HEK293T (cell line): ENCODE data around the gene EFNB2.

Source experiments
- ARNT ChIP-seq: fragments of 450-650 bp; IDR thresholded peaks from 2 replicates; pipeline ENCODE4 v1.6.1; 2017; ENCODE audit warnings: mild to moderate bottlenecking
- FOXM1 ChIP-seq: fragments of 450-650 bp; IDR thresholded peaks from 2 replicates; pipeline ENCODE4 v1.6.1; 2017; ENCODE audit warnings: mild to moderate bottlenecking, borderline replicate concordance
- PKNOX1 ChIP-seq: fragments of 450-650 bp; IDR thresholded peaks from 2 replicates; pipeline ENCODE4 v1.6.1; 2016

DNA sequence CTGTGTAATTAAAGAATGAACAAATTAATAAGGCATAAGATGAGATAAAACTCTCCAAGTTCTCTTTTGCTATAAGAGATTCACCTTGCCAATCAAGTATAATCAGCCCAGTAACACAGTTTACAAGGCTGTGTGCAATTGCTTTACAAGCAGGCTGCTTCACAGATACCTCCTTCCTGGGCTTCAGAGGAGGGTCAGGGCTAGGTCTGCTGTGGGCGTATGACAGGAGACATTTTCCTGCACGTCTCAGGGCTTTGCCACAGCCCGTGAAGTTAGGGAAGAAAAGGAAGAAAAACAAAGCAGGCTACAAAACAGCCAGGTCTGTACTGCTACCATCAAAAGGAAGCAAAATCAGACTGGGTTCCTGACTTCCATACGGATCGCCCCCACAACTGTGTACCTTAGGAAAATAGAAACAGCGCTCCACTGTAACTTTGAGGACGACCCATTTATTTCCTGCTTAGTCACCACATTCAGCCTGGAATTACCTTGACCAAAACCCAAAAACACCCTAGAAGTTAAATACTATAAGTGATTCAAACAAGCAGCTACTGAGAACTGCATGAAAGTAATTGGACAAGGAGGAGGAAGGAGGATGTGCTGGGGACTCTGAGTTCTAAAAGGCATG, 12.4 kb downstream of the EFNB2 start:
- no peak for TF ChIP-seq FOXM1
- no peak for TF ChIP-seq ARNT
- no peak for TF ChIP-seq PKNOX1
